KMS-11 (cell line): Measurements from ENCODE around the gene MTHFD1.

Experiments
- H2AFZ ChIP-seq: fragments of 200-600 bp; sonication (generic); 2 replicates; pipeline ENCODE4 v1.6.1; 2016; ENCODE audit warnings: antibody characterized with exemption, mixed run types, low read depth
- H3K27ac ChIP-seq: fragments of 200-600 bp; sonication (generic); 2 replicates; pipeline ENCODE4 v1.6.1; 2016; ENCODE audit warnings: mild to moderate bottlenecking, mixed run types
- H3K27me3 ChIP-seq: fragments of 200-600 bp; sonication (generic); 2 replicates; pipeline ENCODE4 v1.6.1; 2017; ENCODE audit warnings: mild to moderate bottlenecking, low read depth, mixed run types, moderate library complexity; ENCODE audit not compliant: insufficient read depth
- H3K36me3 ChIP-seq: fragments of 200-600 bp; sonication (generic); 2 replicates; pipeline ENCODE4 v1.6.1; 2017; ENCODE audit warnings: mild to moderate bottlenecking, mixed run types; ENCODE audit not compliant: insufficient read depth
- H3K4me1 ChIP-seq: fragments of 200-600 bp; sonication (generic); 2 replicates; pipeline ENCODE4 v1.6.1; 2016; ENCODE audit warnings: mild to moderate bottlenecking, low read depth, mixed run types; ENCODE audit not compliant: poor library complexity, severe bottlenecking
- H3K4me2 ChIP-seq: fragments of 200-600 bp; sonication (generic); 2 replicates; pipeline ENCODE4 v1.7.0; 2016; ENCODE audit warnings: mild to moderate bottlenecking, mixed run types
- H3K4me3 ChIP-seq: fragments of 200-600 bp; sonication (generic); IDR thresholded peaks from 2 replicates; pipeline ENCODE4 v1.6.1; 2017; ENCODE audit warnings: low read depth, low read length, mixed read lengths; ENCODE audit not compliant: insufficient read depth
- H3K79me2 ChIP-seq: fragments of 200-600 bp; sonication (generic); 2 replicates; pipeline ENCODE4 v1.6.1; 2016; ENCODE audit warnings: low read depth, mixed run types; ENCODE audit not compliant: insufficient read depth
- H3K9ac ChIP-seq: fragments of 200-600 bp; sonication (generic); 2 replicates; pipeline ENCODE4 v1.6.1; 2016; ENCODE audit warnings: mild to moderate bottlenecking, mixed run types
- H4K20me1 ChIP-seq: fragments of 200-600 bp; sonication (generic); 2 replicates; pipeline ENCODE4 v1.6.1; 2016; ENCODE audit warnings: mild to moderate bottlenecking, mixed run types; ENCODE audit not compliant: insufficient read depth
- TF ChIP-seq, protein P1 (sequence below): fragments of 200-600 bp; sonication (generic); conservative IDR thresholded peaks from 2 replicates; pipeline ENCODE4 v1.6.1; 2017; ENCODE audit warnings: low read depth, mild to moderate bottlenecking, antibody characterized with exemption, low read length, moderate library complexity, mixed read lengths

The MTHFD1 gene

DNA sequence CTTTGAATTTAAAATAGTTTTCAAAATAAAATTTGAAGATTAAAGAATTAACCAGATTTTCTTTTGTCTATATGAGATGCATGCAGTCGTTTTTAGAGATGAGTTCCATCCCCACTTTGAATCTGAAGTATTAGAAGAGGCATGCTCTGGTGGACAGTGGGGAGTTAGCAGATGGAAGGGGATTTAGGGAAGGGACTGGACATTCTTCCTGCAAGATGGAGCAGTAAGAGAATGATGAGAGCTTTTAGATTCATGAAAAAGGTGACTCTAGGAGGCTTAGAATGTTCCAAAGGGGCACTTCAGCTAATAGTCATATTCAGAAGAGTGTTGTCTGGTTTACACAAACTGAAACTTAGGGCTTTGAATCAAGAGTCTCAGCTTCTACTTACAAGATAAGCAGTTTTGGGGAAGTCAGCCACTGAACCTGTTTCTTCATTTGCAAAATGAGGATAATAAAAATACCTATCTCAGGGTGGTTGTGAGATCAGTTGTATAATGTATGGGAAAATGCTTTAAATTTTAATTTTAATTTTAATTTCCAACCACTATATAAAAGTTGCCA, 120.1 kb downstream of the MTHFD1 start:
- Histone ChIP-seq H3K36me3 (no peaks in the 10 kb centered on the region), H3K4me2 (peak overlapping the region; percentile 71), H3K4me1 (peaks cover 67% of the 10 kb centered on the region), H3K4me3 (no peak overlapping the region), H3K27me3 (no peaks in the 10 kb centered on the region), H3K9ac (peak overlapping the region; percentile 24; the same call in 1 of the 2 replicates), H2AFZ (no peak overlapping the region), H3K27ac (peak overlapping the region; percentile 98), H3K79me2 (peaks cover 81% of the 10 kb centered on the region), H4K20me1 (no peaks in the 10 kb centered on the region)
- TF ChIP-seq, protein P1, sequence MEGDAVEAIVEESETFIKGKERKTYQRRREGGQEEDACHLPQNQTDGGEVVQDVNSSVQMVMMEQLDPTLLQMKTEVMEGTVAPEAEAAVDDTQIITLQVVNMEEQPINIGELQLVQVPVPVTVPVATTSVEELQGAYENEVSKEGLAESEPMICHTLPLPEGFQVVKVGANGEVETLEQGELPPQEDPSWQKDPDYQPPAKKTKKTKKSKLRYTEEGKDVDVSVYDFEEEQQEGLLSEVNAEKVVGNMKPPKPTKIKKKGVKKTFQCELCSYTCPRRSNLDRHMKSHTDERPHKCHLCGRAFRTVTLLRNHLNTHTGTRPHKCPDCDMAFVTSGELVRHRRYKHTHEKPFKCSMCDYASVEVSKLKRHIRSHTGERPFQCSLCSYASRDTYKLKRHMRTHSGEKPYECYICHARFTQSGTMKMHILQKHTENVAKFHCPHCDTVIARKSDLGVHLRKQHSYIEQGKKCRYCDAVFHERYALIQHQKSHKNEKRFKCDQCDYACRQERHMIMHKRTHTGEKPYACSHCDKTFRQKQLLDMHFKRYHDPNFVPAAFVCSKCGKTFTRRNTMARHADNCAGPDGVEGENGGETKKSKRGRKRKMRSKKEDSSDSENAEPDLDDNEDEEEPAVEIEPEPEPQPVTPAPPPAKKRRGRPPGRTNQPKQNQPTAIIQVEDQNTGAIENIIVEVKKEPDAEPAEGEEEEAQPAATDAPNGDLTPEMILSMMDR = no peak

DNA sequence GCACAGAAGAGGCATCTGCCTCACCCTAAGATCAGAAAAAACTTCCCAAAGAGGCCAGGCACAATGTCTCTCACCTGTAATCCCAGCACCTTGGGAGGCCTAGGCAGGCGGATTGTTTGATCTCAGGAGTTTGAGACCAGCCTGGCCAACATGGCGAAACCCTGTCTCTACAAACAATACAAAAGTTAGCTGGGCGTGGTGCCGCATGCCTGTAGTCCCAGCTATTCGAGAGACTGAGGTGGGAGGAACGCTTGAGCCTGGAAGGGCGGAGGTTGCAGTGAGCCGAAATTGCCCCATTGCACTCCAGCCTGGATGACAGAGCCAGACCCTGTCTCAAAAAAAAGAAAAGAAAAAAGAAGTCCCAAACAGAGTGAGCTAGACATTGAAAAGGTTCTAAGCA, 120.9 kb downstream of the MTHFD1 start:
- Histone ChIP-seq H3K9ac (no peak overlapping the region), H4K20me1 (no peaks in the 10 kb centered on the region), H2AFZ (no peak overlapping the region), H3K4me2 (peak overlapping the region; percentile 71), H3K4me1 (peaks cover 70% of the 10 kb centered on the region), H3K4me3 (no peak overlapping the region), H3K27ac (peak overlapping the region; percentile 98; the same call in 1 of the 2 replicates), H3K79me2 (peaks cover 88% of the 10 kb centered on the region), H3K27me3 (no peaks in the 10 kb centered on the region), H3K36me3 (no peaks in the 10 kb centered on the region)
- TF ChIP-seq, protein P1 = no peak
